Melanocyte of skin (primary cell): ENCODE measurements around the gene ZBED6. TPM values are rescaled to one million over a fixed set of nuclear protein-coding genes. Genes with fewer than 3 reads are reported as not detected.

ENCODE experiments used
- small RNA-seq, 2 donors: library from RNA; depleted of rRNA; stranded (forward); fragments of <200 nt; gene quantifications; one replicate each; pipeline ENCODE3, GENCODE V24; 2012
- total RNA-seq, 2 donors: library from RNA; depleted of rRNA; stranded (reverse); fragments of >200 nt; gene quantifications; 2 replicates each; pipeline ENCODE4 v1.2.3, GENCODE V29; 2012

Gene ZBED6
- 10 to 100 TPM; 15.7 to 22.0 TPM for total RNA-seq

GRCh38 chr1:203795441-203796235 is at the start of gene ZBED6, which contains the start of gene ZC3H11A:
TSS of gene ZBED6 (plus strand) at chr1:203795623. CDS start at chr1:203797523, 1,900 bp downstream.
TSS of gene ZC3H11A (plus strand) at chr1:203795623. CDS start at chr1:203817071, 21,448 bp downstream.

GRCh38 chr1:203765029-203765837 is 30.2 kb upstream of the ZBED6 start, which contains the start of gene LAX1:
TSS of gene LAX1 (plus strand) at chr1:203765183. CDS start at chr1:203765566, 383 bp downstream.

Small RNAs within 50 kb of the gene (small RNA-seq; reads per million reads assigned to genes)
- 3.0 to 4.0 reads per million in 2 donors for gene ZC3H11A

Other genes with a start within 250 kb of the ZBED6 start
- gene ATP2B4, start 168.8 kb upstream of the ZBED6 start, total RNA-seq: 10 to 100 TPM; 76.1 to 87.6 TPM
- gene LAX1, start 30.4 kb upstream of the ZBED6 start, total RNA-seq: not detected
- 10 to 100 TPM; 75.0 to 86.9 TPM for gene ZC3H11A, start within 50 bp of the ZBED6 start, total RNA-seq
- gene SNRPE, start 66.0 kb downstream of the ZBED6 start, total RNA-seq: 10 to 100 TPM; 32.0 to 88.6 TPM